ENCODE measurements around the gene UMODL1.
A peak's percentile ranks its signal among the peaks of the same experiment; 100 is the strongest.

The UMODL1 gene

GRCh38 chr21:42079939-42080787 lies 9.0 kb downstream of the UMODL1 start:
- peak; percentile 8 for DNase-seq (ENCODE audit: low read depth)

DNA sequence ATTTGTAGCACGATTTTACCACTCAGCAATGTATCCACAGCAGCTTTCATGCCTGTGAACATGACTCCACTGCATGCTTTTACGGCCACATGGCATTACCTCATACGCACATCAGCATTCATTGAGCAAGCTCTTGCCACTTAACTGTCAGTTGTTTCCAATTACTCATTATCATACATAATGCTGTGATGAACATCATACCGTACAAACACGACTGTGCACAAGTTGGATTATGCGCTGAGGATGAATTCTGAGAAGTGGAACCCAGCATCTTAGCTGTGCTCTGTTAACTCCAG lies 9.6 kb downstream of the UMODL1 start:
- DNase-seq (ENCODE audit: low read depth) = peak; percentile 88

DNA sequence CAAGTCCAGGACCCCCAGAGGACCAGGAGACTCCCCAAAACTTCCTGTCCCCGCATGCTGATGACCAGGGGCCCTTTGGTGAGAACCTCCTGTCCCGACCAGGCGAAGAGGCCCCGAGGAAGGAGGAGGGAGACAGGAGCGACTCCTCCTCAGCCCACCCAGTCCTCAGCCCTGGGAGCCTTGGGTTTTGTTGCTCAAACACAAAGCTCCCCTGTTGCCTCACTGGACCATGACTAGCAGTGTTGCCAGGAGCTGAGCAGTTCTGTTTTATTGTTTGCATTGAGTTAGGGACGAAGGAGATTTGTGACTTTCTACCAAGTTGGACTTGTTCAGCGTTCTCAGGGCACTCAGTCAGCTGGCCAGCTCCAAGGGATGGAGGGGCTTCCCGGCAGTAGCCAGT lies 10.0 kb downstream of the UMODL1 start:
- peak; percentile 20 for DNase-seq (ENCODE audit: low read depth)

DNA sequence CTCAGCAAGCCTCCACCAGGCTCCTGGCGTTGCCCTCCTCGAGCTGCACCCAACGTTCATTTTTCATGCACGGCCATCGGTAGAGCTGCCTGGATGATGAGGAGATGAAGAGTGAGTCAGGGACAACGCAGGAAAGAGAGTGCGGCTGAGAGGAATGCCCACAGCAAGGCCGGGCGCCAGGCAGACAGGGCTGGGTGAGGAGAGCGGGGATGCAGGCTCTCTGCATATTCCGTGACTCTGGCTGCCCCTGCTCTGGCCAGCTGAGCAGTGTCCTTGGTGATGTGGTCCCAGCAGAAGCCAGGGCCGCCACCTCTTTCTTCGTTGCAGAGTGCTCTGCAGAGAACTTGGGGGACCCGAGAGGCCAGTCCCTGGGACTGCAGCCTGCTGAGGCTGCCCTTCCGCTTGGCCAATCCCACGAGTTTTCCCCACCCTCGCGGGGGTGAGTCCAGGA lies 10.8 kb downstream of the UMODL1 start:
- DNase-seq (ENCODE audit: low read depth) = peak; percentile 40

DNA sequence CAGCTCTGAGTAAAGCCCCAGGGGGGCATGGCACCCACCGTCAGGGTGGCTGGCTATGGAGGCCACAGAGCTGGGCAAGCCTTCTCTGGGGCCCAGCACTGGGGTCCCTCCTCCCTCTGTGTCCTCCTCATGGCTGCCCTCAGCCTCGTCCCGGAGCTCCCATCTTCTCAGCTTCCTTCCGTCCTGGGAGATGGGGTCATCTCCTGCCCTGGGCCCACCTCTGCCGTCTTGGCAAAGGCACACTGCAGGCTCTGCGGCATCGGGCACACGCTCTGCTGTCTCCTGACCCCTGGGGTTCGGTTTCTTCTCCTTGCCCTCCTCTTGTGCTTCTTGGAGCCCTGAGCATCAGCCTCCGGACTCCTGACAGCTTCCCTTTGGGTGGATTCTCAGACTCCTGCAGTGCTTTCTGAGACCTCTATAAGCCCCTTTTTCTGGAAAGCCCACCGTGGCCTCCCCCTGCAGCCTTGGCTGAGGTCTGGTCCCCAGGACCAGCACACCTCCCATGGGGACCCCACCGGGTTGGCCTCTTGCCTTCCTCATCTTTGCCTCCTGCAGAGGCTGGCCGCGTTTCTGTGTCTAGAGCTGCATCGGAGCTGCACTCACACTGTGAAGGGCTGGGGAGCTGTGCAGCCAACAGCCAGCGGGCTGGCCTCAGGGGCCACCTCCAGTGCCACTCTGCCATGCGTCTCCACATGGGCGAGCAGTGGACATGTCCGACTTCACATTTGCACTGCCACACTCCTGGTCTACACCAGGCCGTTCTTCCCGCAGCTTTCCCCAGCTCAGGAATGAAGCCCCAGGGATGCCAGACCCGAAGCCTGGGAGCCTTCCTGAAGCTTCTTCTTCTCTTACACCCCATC lies 11.6 kb downstream of the UMODL1 start:
- DNase-seq (ENCODE audit: low read depth) = no peak

DNA sequence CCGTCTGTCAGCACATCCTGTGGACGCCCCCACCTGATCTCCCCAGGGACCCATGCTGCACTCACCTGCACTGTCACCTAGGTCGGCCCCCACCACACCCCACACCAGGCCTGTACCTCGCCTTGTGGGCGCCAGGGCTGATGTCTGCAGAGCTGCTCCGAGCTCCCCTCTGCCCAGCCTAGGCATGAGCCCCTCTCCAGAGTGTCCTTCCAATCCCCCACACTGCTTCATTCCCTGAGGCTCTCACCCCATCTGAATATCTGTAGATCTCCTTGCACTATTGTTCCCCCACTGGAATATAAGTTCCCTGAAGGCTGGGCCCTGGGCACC lies 12.2 kb downstream of the UMODL1 start:
- no peak for DNase-seq (ENCODE audit: low read depth)

- DNase-seq (ENCODE audit: low read depth) = no peak
Observed at GRCh38 chr21:42084079-42084478, 13.0 kb downstream of the UMODL1 start.

GRCh38 chr21:42085246-42086077 lies 14.3 kb downstream of the UMODL1 start:
- no peak for DNase-seq (ENCODE audit: low read depth)

DNA sequence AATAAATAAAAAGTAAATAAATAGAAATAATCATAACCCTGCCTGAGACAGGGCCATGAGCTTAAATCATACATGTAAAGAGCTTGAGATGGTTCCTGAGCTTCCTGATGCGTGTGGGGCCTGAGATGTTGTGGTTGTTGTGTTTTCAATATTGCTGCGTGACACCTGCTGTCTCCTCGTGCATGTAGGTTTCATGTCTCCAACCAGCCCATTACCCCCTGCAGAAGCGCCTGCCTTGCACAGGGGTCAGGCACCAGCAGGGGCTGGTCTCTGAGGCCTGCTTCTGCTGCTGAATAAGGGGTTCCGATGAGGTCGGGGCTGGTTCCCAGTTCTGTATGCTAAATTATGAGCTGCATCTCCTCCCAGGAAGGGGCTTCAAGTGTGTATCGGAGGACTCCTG lies 15.9 kb downstream of the UMODL1 start:
- no peak for DNase-seq (ENCODE audit: low read depth)

DNA sequence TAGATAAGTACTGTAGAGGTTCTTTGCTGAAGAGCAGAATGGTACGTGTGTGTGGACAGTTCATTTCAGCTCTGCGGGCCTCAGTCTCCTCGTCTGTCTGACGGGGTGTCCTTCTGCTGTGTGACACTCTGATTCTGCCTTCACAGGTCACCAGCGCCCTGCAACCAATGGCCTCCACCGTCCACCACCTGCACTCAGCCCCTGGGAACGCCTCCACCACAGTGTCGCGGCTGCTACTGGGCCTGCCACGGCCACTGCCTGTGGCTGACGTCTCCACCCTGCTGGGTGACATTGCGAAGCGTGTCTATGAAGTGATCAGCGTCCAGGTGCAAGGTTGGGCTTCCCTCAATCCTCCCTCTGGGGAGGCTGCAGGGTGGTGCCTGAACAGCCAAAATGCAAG lies 17.0 kb downstream of the UMODL1 start:
- no peak for DNase-seq (ENCODE audit: low read depth)

GRCh38 chr21:42088658-42089057 lies 17.5 kb downstream of the UMODL1 start:
- no peak for DNase-seq (ENCODE audit: low read depth)

DNA sequence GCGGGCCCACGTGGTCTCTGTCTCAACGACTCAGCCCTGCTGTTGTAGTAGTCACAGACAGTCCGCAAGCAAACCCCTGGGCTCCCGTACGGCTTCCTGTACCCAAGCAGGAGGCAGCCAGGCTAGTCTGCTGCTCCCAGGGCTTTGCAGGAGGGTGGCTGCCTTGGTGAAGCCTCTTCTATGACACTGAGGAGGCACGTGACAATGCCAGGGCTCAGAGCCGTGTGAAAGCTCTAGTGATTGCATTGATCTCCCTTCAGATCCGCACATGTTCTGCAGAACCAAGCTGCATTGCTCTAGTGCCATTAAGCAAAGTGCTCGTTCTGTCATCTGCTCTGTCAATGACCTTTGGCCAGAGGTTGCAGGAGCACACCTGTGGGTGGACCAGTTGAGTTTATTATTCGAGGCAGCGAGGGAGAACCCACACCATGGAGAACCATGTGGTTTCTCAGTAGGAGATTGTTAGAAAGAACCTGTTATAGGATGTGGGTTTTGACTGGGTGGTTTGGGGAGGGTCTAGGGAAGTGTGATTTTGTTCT lies 18.0 kb downstream of the UMODL1 start:
- no peak for DNase-seq (ENCODE audit: low read depth)

- DNase-seq (ENCODE audit: low read depth) = no peak
Observed at GRCh38 chr21:42089665-42090310, 18.7 kb downstream of the UMODL1 start.

DNA sequence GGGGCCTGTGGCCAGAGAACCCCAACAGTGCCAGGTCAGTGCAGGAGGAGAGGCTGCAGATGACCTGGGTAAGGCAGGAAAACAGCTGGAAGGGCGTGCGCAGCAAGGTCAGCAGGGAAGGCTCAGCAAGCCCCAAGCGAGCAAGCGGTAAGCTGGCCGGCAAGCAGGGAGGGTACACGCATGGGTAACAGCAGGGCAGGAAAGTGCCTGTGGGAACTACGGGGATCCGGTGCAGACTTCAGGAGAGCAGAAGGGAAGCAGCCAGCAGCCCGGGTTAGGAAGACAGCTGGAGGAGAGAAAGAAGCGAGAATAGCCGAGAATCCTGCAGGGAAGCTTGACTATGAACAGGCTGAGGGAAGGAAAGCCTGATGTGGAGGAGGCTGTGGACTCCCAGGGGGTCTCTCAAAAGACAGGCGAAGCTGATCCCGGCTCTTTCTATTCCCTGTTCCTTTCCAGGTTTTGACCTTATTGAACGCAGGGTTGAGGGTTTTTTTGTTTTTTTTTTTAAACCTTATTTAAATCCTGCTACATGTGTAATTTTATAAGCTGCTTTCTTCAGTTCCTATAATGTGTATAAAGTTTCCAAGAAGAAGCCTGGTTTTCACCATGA lies 20.9 kb downstream of the UMODL1 start:
- no peak for DNase-seq (ENCODE audit: low read depth)

GRCh38 chr21:42092771-42093170 lies 21.7 kb downstream of the UMODL1 start:
- no peak for DNase-seq (ENCODE audit: low read depth)

DNA sequence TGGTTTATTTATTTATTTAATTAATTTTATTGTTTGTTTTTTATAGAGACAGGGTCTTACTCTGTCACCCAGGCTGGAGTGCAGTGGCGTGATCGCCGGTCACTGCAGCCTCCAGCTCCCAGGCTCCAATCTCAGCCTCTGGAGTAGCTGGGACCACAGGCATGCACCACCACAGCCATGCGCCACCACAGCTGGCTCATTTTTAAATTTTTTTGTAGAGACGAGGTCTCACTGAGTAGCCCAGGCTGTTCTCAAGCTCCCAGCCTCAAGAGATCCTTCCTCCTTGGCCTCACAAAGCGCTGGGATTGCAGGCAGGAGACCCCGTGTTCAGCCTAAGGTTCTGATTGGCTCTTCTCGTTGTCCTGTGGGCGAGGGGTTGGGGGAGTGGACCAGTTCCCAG lies 22.1 kb downstream of the UMODL1 start:
- no peak for DNase-seq (ENCODE audit: low read depth)

- peak; percentile 74 for DNase-seq (ENCODE audit: low read depth)
Observed at GRCh38 chr21:42093991-42094421, 22.9 kb downstream of the UMODL1 start.

- DNase-seq (ENCODE audit: low read depth) = no peak
Observed at GRCh38 chr21:42094811-42095210, 23.7 kb downstream of the UMODL1 start.

GRCh38 chr21:42095581-42095980 lies 24.5 kb downstream of the UMODL1 start:
- DNase-seq (ENCODE audit: low read depth) = no peak

GRCh38 chr21:42096566-42096965 lies 25.4 kb downstream of the UMODL1 start:
- DNase-seq (ENCODE audit: low read depth) = no peak

- no peak for DNase-seq (ENCODE audit: low read depth)
Observed at GRCh38 chr21:42097274-42097673, 26.2 kb downstream of the UMODL1 start.
